PFSK-1 (cell line): ENCODE results near the gene SPAG8.

Experiments
- POLR2AphosphoS5 ChIP-seq: IDR thresholded peaks from 2 replicates; pipeline ENCODE4 v1.6.1; 2012; ENCODE audit warnings: low read depth, mild to moderate bottlenecking, control low read depth, low read length, moderate library complexity
- TAF1 ChIP-seq: IDR thresholded peaks from 2 replicates; pipeline ENCODE4 v1.6.1; 2012; ENCODE audit warnings: low read length, control low read depth, borderline replicate concordance; ENCODE audit not compliant: insufficient read depth

GRCh38 chr9:35826071-35826701 lies 14.1 kb upstream of the SPAG8 start:
- TF ChIP-seq TAF1 = no peak
- TF ChIP-seq POLR2AphosphoS5 = no peak
